Karpas-422 (cell line): ENCODE data around the gene TLR6. TPM values are rescaled to one million over a fixed set of nuclear protein-coding genes. Genes with fewer than 3 reads are reported as not detected.
A peak's percentile ranks its signal among the peaks of the same experiment; 100 is the strongest.

Source experiments
- DNase-seq: peaks from one replicate; pipeline ENCODE4 v3.0.0-alpha.2; 2015
- H2AFZ ChIP-seq: fragments of 200-600 bp; sonication (generic); 2 replicates; pipeline ENCODE4 v1.6.1; 2014; ENCODE audit warnings: antibody characterized with exemption, low read length, mixed read lengths
- H3K27ac ChIP-seq: fragments of 200-600 bp; sonication (generic); 2 replicates; pipeline ENCODE4 v1.5.1; 2014; ENCODE audit warnings: mild to moderate bottlenecking, low read length, moderate library complexity
- H3K27me3 ChIP-seq: fragments of 200-600 bp; sonication (generic); 2 replicates; pipeline ENCODE4 v1.6.1; 2014; ENCODE audit warnings: low read length, mixed read lengths
- H3K36me3 ChIP-seq: fragments of 200-600 bp; sonication (generic); 2 replicates; pipeline ENCODE4 v1.6.1; 2014; ENCODE audit warnings: low read length, mixed read lengths; ENCODE audit not compliant: insufficient read depth
- H3K4me1 ChIP-seq: fragments of 200-600 bp; sonication (generic); 2 replicates; pipeline ENCODE4 v1.6.1; 2014; ENCODE audit warnings: mild to moderate bottlenecking, low read length, mixed read lengths
- H3K4me2 ChIP-seq: fragments of 200-600 bp; sonication (generic); 2 replicates; pipeline ENCODE4 v1.6.1; 2014; ENCODE audit warnings: low read length, low read depth, mild to moderate bottlenecking; ENCODE audit not compliant: poor library complexity, severe bottlenecking
- H3K4me3 ChIP-seq: fragments of 200-600 bp; sonication (generic); 2 replicates; pipeline ENCODE4 v1.5.1; 2014; ENCODE audit warnings: mild to moderate bottlenecking, antibody characterized with exemption, low read length, mixed read lengths
- H3K79me2 ChIP-seq: fragments of 200-600 bp; sonication (generic); 2 replicates; pipeline ENCODE4 v1.6.1; 2014; ENCODE audit warnings: mild to moderate bottlenecking, low read length, mixed read lengths
- H3K9ac ChIP-seq: fragments of 200-600 bp; sonication (generic); 2 replicates; pipeline ENCODE4 v1.6.0; 2014; ENCODE audit warnings: low read length
- H3K9me2 ChIP-seq: fragments of 200-600 bp; sonication (generic), shearing (Covaris generic); replicated peaks from 2 replicates; pipeline ENCODE4 v1.6.0; 2014; ENCODE audit warnings: mild to moderate bottlenecking, low read length, moderate library complexity; ENCODE audit not compliant: insufficient read depth
- H3K9me3 ChIP-seq: fragments of 300-700, 200-600 bp; sonication (generic); 2 replicates; pipeline ENCODE4 v1.6.1; 2014; ENCODE audit warnings: low read length, mixed read lengths
- H4K20me1 ChIP-seq: fragments of 200-600 bp; sonication (generic); 2 replicates; pipeline ENCODE4 v1.6.1; 2014; ENCODE audit warnings: mild to moderate bottlenecking, antibody characterized with exemption, low read length, low read depth; ENCODE audit not compliant: insufficient read depth
- total RNA-seq: library from RNA; depleted of rRNA; stranded (reverse); fragments of >200 nt; shearing (Covaris generic); gene quantifications from 2 replicates; pipeline ENCODE4 v1.2.3, GENCODE V29; 2014; ENCODE audit warnings: low replicate concordance

The TLR6 gene
- total RNA-seq, 1 experiment from 2014 or later = 39.9 TPM

DNA sequence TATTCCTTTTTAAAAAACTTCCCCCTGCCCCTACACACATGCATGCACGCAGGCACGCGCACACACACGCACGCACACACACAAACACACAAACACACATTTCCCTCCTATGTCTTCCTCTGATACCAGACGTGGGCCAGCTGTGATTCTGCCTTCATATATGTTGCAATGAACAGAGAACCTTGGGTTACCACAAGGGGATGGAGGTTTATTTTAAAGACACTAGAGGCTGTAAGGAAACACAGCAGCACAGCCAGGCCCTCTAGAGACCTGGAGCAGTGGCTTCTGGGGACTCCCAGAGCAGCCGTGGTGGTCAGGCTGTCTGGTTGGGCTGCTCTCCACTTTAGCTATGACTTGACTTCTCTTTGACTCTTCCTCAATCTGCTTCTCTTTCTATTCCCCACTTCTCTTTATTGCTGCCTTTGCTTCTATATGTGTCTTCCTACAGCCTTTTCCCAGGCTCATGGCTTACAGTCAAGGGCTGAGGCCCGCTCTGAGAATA lies 70.7 kb downstream of the TLR6 start:
- H3K4me1 ChIP-seq = peaks cover 41% of the 10 kb centered on the region
- H3K36me3 ChIP-seq = peaks cover 6% of the 10 kb centered on the region
- H3K9ac ChIP-seq = 0 out of 2 replicates have a peak overlapping the region, but pooled peaks have one; percentile 6
- peaks cover 12% of the 10 kb centered on the region for H3K79me2 ChIP-seq
- H3K4me3 ChIP-seq = no peak overlapping the region
- H2AFZ ChIP-seq = peak overlapping the region; percentile 90
- H3K9me3 ChIP-seq = no peaks in the 10 kb centered on the region
- peak overlapping the region; percentile 96 for H3K27ac ChIP-seq
- DNase-seq = peak; percentile 66
- no peaks in the 10 kb centered on the region for H3K9me2 ChIP-seq
- H4K20me1 ChIP-seq = no peaks in the 10 kb centered on the region
- H3K27me3 ChIP-seq = no peaks in the 10 kb centered on the region
- peak overlapping the region; percentile 6 for H3K4me2 ChIP-seq

DNA sequence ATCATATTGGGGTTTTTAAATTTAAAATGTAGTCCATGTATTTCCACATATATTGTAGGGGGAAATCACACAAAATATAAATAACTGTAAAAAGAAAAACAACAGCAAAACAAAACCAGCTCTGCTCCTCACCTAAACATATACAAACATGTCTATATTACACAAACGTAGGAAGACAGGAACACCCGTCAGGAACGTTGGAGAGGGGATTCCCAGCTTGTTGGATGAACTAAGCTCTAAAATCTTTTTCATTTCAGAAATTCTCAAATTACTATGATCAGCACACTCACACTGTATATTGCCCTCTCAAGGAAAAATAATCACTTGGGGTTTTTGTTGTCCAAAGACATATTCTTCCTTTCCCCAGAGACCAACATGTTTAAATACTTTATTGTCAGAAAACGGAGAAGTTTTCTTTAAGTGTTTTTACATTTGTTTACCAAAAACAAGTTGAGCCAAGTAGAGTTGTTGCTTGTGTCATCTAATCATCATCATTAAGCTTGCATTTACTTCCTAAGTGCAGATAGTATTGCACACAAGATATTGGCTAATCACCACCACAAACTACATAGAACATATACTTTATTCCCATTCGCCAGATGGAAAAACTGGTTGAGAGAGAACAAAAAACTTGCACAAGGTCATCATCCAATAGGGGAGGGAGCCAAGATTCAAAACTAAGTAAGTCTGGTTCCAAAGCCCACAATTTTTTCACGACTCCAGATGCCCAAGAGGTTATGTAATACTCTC lies 71.4 kb downstream of the TLR6 start:
- Histone ChIP-seq H2AFZ (peak overlapping the region; percentile 90), H4K20me1 (no peaks in the 10 kb centered on the region), H3K9ac (no peak overlapping the region), H3K36me3 (peaks cover 13% of the 10 kb centered on the region), H3K9me3 (no peaks in the 10 kb centered on the region), H3K79me2 (peaks cover 20% of the 10 kb centered on the region), H3K4me1 (peaks cover 48% of the 10 kb centered on the region), H3K27ac (peak overlapping the region; percentile 96), H3K9me2 (no peaks in the 10 kb centered on the region), H3K4me2 (peak overlapping the region; percentile 6), H3K4me3 (no peak overlapping the region; the same call in 1 of the 2 replicates), H3K27me3 (no peaks in the 10 kb centered on the region)
- no peak for DNase-seq

DNA sequence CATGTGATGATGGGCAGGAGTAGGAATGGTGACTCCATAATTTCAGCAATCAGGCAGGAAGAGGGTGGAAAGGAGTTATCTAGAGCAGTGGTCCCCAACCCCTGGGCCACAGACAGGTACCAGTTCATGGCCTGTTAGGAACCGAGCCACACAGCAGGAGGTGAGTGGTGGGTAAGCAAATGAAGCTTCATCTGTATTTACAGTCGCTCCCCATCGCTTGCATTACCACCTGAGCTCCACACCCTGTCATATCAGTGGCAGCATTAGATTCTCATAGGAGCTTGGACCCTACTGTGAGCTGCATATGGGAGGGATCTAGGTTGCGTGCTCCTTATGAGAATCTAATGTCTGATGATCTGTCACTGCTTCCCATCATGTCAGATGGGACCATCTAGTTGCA lies 72.5 kb downstream of the TLR6 start:
- Histone ChIP-seq H3K4me3 (no peak overlapping the region), H3K9ac (no peak overlapping the region), H3K9me2 (no peaks in the 10 kb centered on the region), H3K27me3 (no peaks in the 10 kb centered on the region), H3K9me3 (peaks cover 3% of the 10 kb centered on the region; the same call in 1 of the 2 replicates), H3K4me2 (no peak overlapping the region), H4K20me1 (no peaks in the 10 kb centered on the region), H3K27ac (peak overlapping the region; percentile 96; the same call in 1 of the 2 replicates), H2AFZ (peak overlapping the region; percentile 31; the same call in 1 of the 2 replicates), H3K79me2 (peaks cover 30% of the 10 kb centered on the region), H3K36me3 (peaks cover 22% of the 10 kb centered on the region), H3K4me1 (peaks cover 48% of the 10 kb centered on the region)
- no peak for DNase-seq

DNA sequence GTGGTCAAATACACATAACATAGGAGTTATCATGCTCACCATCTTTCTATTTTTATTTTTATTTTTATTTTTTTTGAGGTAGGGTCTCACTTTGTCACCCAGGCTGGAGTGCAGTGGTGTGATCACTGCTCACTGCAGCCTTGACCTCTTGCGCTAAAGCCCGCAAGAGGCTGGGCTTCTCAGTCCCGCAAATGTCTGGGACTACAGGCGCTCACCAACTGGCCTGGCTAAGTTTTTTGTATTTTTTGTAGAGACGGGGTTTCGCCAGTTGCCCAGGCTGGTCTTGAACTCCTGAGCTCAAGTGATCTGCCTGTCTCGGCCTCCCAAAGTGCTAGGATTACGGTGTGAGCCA lies 73.5 kb downstream of the TLR6 start:
- peak overlapping the region; percentile 96 for H3K27ac ChIP-seq
- H3K9ac ChIP-seq = no peak overlapping the region
- H2AFZ ChIP-seq = no peak overlapping the region
- peaks cover 3% of the 10 kb centered on the region; the same call in 1 of the 2 replicates for H3K9me3 ChIP-seq
- H3K4me2 ChIP-seq = no peak overlapping the region
- peaks cover 31% of the 10 kb centered on the region for H3K36me3 ChIP-seq
- no peak for DNase-seq
- H3K79me2 ChIP-seq = peaks cover 39% of the 10 kb centered on the region
- H3K4me3 ChIP-seq = no peak overlapping the region
- no peaks in the 10 kb centered on the region for H3K27me3 ChIP-seq
- peaks cover 48% of the 10 kb centered on the region for H3K4me1 ChIP-seq
- no peaks in the 10 kb centered on the region for H3K9me2 ChIP-seq
- no peaks in the 10 kb centered on the region for H4K20me1 ChIP-seq

DNA sequence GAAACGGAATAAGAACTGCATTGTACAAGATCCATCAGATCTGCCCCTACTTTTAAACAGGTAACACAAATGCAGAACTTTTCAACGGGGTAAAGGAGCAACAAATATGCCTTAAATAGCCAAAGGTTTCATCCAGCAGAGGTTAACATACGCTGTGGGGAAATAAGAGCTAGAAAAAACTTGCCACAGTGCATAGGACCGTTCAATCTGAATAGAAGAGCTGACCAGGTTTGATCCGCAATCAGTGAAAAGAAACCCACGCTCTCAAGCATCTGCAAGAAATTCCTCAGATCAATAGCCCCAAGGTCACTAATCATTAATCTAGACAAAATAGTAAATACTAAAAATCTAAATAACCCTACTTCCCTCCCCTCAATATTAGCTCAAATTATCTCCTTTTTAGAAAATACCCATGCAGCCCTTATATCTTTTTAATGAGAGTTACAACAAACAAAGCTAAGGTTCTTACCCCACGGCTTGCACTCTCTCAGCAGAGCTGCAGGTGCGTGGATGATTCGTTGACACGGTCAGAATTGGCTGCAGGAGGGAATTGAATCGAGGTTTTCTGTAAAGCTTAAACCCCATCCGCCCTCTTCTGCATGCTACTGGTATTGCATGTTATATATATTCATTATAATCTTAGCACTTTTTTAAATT lies 74.0 kb downstream of the TLR6 start, which contains the start of gene TLR10:
TSS of gene TLR10 (minus strand) at position 539 of the 657 bp plus-strand sequence. CDS start 7,400 bp downstream, outside the sequence.
- Histone ChIP-seq H3K79me2 (peaks cover 39% of the 10 kb centered on the region), H3K9ac (peak within 1 kb of the TSS; percentile 81), H3K27me3 (no peaks in the 10 kb centered on the region), H3K9me2 (no peaks in the 10 kb centered on the region), H2AFZ (no peak within 1 kb of the TSS), H3K4me1 (peaks cover 48% of the 10 kb centered on the region), H3K27ac (peak within 1 kb of the TSS; percentile 96), H3K36me3 (peaks cover 34% of the 10 kb centered on the region), H3K9me3 (peaks cover 3% of the 10 kb centered on the region; the same call in 1 of the 2 replicates), H3K4me3 (peak within 1 kb of the TSS; percentile 64), H3K4me2 (peak within 1 kb of the TSS; percentile 72), H4K20me1 (no peaks in the 10 kb centered on the region)
- peak; percentile 96 for DNase-seq

DNA sequence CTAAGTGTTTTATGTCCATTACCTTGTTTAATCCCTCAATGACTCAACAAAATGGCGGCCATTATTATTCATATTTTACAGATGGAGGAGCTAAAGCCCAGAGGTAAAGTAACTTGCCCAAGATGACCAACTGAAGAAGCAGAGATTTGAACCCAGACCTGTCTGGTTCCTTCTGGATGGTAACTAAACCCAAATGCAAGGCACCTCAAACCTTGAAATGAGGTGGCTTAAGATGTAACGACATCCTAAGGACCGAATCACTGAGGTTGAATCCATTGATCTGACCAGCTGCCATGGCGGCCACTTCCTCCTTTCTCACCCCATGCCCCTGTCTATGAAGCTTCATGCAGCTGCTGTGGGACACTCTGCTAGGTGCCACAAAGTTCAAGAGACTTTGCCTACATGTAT lies 74.8 kb downstream of the TLR6 start:
- no peaks in the 10 kb centered on the region for H3K27me3 ChIP-seq
- peak overlapping the region; percentile 81 for H3K9ac ChIP-seq
- H3K9me3 ChIP-seq = peaks cover 8% of the 10 kb centered on the region; the same call in 1 of the 2 replicates
- H3K4me2 ChIP-seq = peak overlapping the region; percentile 72
- peak overlapping the region; percentile 64 for H3K4me3 ChIP-seq
- no peak overlapping the region for H2AFZ ChIP-seq
- H4K20me1 ChIP-seq = no peaks in the 10 kb centered on the region
- peaks cover 44% of the 10 kb centered on the region for H3K79me2 ChIP-seq
- H3K4me1 ChIP-seq = peaks cover 48% of the 10 kb centered on the region
- peak overlapping the region; percentile 96 for H3K27ac ChIP-seq
- peaks cover 40% of the 10 kb centered on the region for H3K36me3 ChIP-seq
- no peaks in the 10 kb centered on the region for H3K9me2 ChIP-seq
- DNase-seq = peak; percentile 87

DNA sequence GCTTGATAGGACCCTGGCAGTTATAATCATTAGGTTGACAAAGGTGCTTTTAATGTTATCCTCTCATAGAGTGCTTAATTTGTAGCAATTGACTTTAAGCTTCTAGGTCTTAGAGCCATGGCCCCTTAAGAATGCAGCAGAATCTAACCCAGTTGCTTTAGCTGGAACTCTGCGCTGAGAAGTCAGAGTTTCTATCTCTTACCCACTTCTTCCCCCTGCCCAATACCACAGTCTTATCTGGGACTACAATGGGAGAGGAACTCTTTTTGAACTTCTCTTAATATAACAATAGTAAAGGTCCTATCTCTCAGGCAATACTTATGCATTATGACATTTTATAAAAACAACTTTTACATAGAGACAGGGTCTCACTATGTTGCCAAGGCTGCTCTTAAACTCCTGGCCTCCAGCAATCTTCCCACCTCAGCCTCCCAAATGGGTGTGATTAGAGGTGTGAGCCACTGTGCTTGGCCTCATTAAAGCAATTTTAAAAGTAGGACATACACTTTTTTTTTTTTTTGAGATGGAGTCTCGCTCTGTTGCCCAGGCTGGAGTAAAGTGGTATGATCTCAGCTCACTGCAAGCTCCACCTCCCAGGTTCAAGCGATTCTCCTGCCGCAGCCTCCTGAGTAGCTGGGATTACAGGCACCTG lies 75.7 kb downstream of the TLR6 start:
- Histone ChIP-seq H3K4me2 (peak overlapping the region; percentile 72), H3K4me1 (peaks cover 50% of the 10 kb centered on the region), H4K20me1 (no peaks in the 10 kb centered on the region), H3K9me2 (no peaks in the 10 kb centered on the region), H3K4me3 (peak overlapping the region; percentile 64), H2AFZ (no peak overlapping the region), H3K27ac (peak overlapping the region; percentile 96), H3K27me3 (no peaks in the 10 kb centered on the region), H3K9ac (peak overlapping the region; percentile 41; the same call in 1 of the 2 replicates), H3K79me2 (peaks cover 53% of the 10 kb centered on the region), H3K9me3 (peaks cover 11% of the 10 kb centered on the region), H3K36me3 (peaks cover 49% of the 10 kb centered on the region)
- peak; percentile 70 for DNase-seq
